ENCODE data around the gene WDR64.

DNA sequence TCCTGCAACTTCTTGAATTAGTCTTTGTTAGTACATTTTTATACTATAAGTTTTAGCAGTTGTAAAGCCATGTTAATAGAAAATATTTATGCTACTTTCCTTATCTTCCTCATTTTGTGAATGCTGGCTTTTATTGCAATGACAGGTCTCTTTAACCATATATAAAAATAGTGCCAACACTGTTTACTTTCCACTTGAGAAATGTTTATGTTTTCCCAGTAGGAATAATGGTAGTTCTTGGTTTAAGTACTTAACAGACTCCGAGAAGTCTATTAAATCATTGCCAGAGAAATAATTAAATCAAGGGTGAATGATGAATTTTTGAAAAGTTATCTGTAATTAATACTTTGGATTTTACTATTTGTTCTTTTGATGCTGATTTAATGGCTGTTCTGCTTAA, 21.6 kb upstream of the WDR64 start:
- TF ChIP-seq, protein P1, sequence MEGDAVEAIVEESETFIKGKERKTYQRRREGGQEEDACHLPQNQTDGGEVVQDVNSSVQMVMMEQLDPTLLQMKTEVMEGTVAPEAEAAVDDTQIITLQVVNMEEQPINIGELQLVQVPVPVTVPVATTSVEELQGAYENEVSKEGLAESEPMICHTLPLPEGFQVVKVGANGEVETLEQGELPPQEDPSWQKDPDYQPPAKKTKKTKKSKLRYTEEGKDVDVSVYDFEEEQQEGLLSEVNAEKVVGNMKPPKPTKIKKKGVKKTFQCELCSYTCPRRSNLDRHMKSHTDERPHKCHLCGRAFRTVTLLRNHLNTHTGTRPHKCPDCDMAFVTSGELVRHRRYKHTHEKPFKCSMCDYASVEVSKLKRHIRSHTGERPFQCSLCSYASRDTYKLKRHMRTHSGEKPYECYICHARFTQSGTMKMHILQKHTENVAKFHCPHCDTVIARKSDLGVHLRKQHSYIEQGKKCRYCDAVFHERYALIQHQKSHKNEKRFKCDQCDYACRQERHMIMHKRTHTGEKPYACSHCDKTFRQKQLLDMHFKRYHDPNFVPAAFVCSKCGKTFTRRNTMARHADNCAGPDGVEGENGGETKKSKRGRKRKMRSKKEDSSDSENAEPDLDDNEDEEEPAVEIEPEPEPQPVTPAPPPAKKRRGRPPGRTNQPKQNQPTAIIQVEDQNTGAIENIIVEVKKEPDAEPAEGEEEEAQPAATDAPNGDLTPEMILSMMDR (IDR thresholded peaks at IDR 0.05) = no peak
- TF ChIP-seq POLR2A (IDR thresholded peaks at IDR 0.05) = no peak

Data from heart left ventricle (tissue), 13 donors.